HepG2 (cell line): ENCODE data around the gene WDSUB1. TPM values are rescaled to one million over a fixed set of nuclear protein-coding genes. Genes with fewer than 3 reads are reported as not detected.

Experiments
- FOXA1 ChIP-seq, 2 experiments: fragments of 450-650 bp in 1 of 2; sonication (generic) in 1 of 2; formaldehyde crosslinking in 1 of 2; IDR thresholded peaks; 2 replicates each; pipeline versions ENCODE4 v1.4.0 to v1.6.1; 2016 to 2020; ENCODE audit warnings: missing genetic modification reagents in 1 of 2
- KLF12 ChIP-seq: sonication (generic); formaldehyde crosslinking; IDR thresholded peaks from 2 replicates; pipeline ENCODE4 v1.4.0; 2020; ENCODE audit warnings: missing genetic modification reagents, borderline replicate concordance
- MATR3 ChIP-seq: sonication (generic); formaldehyde crosslinking; IDR thresholded peaks from 2 replicates; pipeline ENCODE4 v1.4.0; 2020; ENCODE audit warnings: missing genetic modification reagents
- MED8 ChIP-seq: sonication (generic); formaldehyde crosslinking; IDR thresholded peaks from 2 replicates; pipeline ENCODE4 v1.8.1; 2023; ENCODE audit warnings: mild to moderate bottlenecking, missing genetic modification reagents; ENCODE audit not compliant: insufficient replicate concordance
- MEIS1 ChIP-seq: sonication (generic); formaldehyde crosslinking; IDR thresholded peaks from 2 replicates; pipeline ENCODE4 v1.9.0; 2021; ENCODE audit warnings: mild to moderate bottlenecking, missing genetic modification reagents, moderate library complexity, borderline replicate concordance
- PAF1 ChIP-seq: IDR thresholded peaks from 2 replicates; pipeline ENCODE4 v1.6.1; 2016; ENCODE audit warnings: missing genetic modification reagents, missing compliant biosample characterization
- RORA ChIP-seq: sonication (generic); formaldehyde crosslinking; IDR thresholded peaks from 2 replicates; pipeline ENCODE4 v1.5.0; 2020; ENCODE audit warnings: mild to moderate bottlenecking, missing genetic modification reagents, moderate library complexity
- STAG1 ChIP-seq: sonication (generic); formaldehyde crosslinking; IDR thresholded peaks from 2 replicates; pipeline ENCODE4 v1.4.0; 2020; ENCODE audit warnings: missing genetic modification reagents
- ZFX ChIP-seq: sonication (generic); formaldehyde crosslinking; IDR thresholded peaks from 2 replicates; pipeline ENCODE4 v1.4.0; 2020; ENCODE audit warnings: mild to moderate bottlenecking, low read depth, missing genetic modification reagents, moderate library complexity
- ZNF263 ChIP-seq: sonication (generic); formaldehyde crosslinking; IDR thresholded peaks from 2 replicates; pipeline ENCODE4 v1.4.0; 2020; ENCODE audit warnings: missing genetic modification reagents
- ZNF343 ChIP-seq: sonication (generic); formaldehyde crosslinking; IDR thresholded peaks from 2 replicates; pipeline ENCODE4 v1.4.0; 2020; ENCODE audit warnings: mild to moderate bottlenecking, missing genetic modification reagents
- ZNF354B ChIP-seq: sonication (generic); formaldehyde crosslinking; IDR thresholded peaks from 2 replicates; pipeline ENCODE4 v1.8.0; 2022; ENCODE audit warnings: mild to moderate bottlenecking, missing genetic modification reagents
- ZNF724P ChIP-seq: sonication (generic); formaldehyde crosslinking; IDR thresholded peaks from 2 replicates; pipeline ENCODE4 v1.8.0; 2022; ENCODE audit warnings: missing genetic modification reagents, borderline replicate concordance
- ZZZ3 ChIP-seq: sonication (generic); formaldehyde crosslinking; IDR thresholded peaks from 2 replicates; pipeline ENCODE4 v1.4.0; 2020; ENCODE audit warnings: missing genetic modification reagents, mild to moderate bottlenecking, borderline replicate concordance
- polyA plus RNA-seq, 8 experiments: library from polyadenylated mRNA; depleted of rRNA in 3 of 8; stranded (reverse) in 7 of 8; unstranded in 1 of 8; fragments of >200 nt; fragmentation: Illumina TruSeq in 4 of 8; extraction: Trizol in 4 of 8; gene quantifications; 2 replicates each; pipeline versions ENCODE4 v1.2.1 to v1.2.3, GENCODE V29; 2011 to 2016; ENCODE audit warnings: low read depth in 4 of 8, missing spikeins in 1 of 8, mixed read lengths in 1 of 8; ENCODE audit not compliant: insufficient read depth in 1 of 8
- total RNA-seq, 5 experiments: library from RNA; depleted of rRNA; stranded (reverse); fragments of >200 nt; fragmentation: Illumina TruSeq; extraction: Trizol; gene quantifications; 2 replicates each; pipeline ENCODE4 v1.2.3, GENCODE V29; 2016; ENCODE audit warnings: low read depth in 1 of 5
- TF ChIP-seq, protein P1 (sequence below): sonication (generic); formaldehyde crosslinking; IDR thresholded peaks from 2 replicates; pipeline ENCODE4 v1.5.1; 2020; ENCODE audit warnings: mild to moderate bottlenecking, missing genetic modification reagents, borderline replicate concordance
- TF ChIP-seq, protein P2 (sequence below): sonication (generic); formaldehyde crosslinking; IDR thresholded peaks from 2 replicates; pipeline ENCODE4 v1.4.0; 2020; ENCODE audit warnings: missing genetic modification reagents
- TF ChIP-seq, protein P3 (sequence below): sonication (generic); formaldehyde crosslinking; IDR thresholded peaks from 2 replicates; pipeline ENCODE4 v1.8.0; 2022; ENCODE audit warnings: mild to moderate bottlenecking, missing genetic modification reagents, moderate library complexity
- TF ChIP-seq, protein P4 (sequence below): sonication (generic); formaldehyde crosslinking; IDR thresholded peaks from 2 replicates; pipeline ENCODE4 v1.5.1; 2020; ENCODE audit warnings: missing genetic modification reagents, mild to moderate bottlenecking, borderline replicate concordance
- TF ChIP-seq, protein P5 (sequence below): sonication (generic); formaldehyde crosslinking; IDR thresholded peaks from 2 replicates; pipeline ENCODE4 v1.4.0; 2020; ENCODE audit warnings: missing genetic modification reagents

WDSUB1 gene
- total and polyA plus RNA-seq, 2 of the 13 experiments (the other 11 are each of a cell fraction or from before 2014, with no cell fraction given), result 10.1 to 10.7 TPM

DNA sequence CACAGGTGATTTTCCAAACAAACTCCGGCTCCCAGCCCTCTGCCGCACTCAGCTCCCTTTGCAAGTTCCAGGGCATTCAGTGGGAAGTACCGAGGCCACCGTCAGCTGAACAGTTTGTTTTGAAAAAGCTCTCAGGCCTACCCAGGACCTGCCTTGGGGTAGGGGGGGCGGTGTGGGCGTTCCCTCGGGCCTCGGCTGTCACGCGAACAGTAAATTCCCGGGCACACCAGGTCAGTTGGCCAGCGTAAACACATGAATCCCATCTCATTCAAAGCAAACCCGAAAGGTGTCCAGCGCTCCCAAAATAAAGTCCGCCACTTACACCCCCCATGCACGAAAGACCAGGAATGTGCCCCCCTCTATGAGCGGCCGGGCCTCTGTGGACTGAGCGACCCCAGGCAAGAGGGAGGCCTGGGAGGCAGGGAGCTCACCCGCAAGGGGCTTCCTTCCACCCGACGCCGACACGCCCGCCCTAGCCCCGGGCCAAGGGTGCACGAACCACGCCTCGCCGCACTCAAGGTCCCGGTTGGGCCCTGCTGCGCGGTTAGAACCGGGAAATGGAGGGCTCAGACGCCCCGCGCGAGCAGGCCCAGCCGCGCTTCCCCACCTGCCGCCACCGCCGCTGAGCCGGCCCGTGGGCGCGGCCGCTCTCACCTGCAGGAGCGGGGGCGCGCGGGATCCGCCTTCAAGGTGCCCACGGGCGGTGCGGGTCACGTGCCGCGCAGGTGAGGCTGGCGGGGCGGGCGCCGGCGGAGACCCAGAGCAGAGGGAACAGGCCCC lies at the start of gene WDSUB1 (continued):
- TF ChIP-seq, protein P1, sequence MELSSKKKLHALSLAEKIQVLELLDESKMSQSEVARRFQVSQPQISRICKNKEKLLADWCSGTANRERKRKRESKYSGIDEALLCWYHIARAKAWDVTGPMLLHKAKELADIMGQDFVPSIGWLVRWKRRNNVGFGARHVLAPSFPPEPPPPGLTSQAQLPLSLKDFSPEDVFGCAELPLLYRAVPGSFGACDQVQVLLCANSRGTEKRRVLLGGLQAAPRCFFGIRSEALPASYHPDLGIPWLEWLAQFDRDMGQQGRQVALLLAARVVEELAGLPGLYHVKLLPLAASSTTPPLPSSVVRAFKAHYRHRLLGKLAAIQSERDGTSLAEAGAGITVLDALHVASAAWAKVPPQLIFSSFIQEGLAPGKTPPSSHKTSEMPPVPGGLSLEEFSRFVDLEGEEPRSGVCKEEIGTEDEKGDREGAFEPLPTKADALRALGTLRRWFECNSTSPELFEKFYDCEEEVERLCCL (CRISPR knock-in tag), result peak; percentile 65; the same call in 1 of the 2 replicates
- TF ChIP-seq, protein P2, sequence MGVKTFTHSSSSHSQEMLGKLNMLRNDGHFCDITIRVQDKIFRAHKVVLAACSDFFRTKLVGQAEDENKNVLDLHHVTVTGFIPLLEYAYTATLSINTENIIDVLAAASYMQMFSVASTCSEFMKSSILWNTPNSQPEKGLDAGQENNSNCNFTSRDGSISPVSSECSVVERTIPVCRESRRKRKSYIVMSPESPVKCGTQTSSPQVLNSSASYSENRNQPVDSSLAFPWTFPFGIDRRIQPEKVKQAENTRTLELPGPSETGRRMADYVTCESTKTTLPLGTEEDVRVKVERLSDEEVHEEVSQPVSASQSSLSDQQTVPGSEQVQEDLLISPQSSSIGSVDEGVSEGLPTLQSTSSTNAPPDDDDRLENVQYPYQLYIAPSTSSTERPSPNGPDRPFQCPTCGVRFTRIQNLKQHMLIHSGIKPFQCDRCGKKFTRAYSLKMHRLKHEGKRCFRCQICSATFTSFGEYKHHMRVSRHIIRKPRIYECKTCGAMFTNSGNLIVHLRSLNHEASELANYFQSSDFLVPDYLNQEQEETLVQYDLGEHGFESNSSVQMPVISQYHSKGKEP, result no peak
- peak; percentile 90 for TF ChIP-seq ZFX (CRISPR knock-in tag)
- peak; percentile 85; the same call in 1 of the 2 replicates for TF ChIP-seq ZNF724P (CRISPR knock-in tag)
- TF ChIP-seq ZNF263, result peak; percentile 62; the same call in 1 of the 2 replicates
- no peak for TF ChIP-seq MED8 (CRISPR knock-in tag)
- peak; percentile 97; the same call in 1 of the 2 replicates for TF ChIP-seq ZNF354B (CRISPR knock-in tag)
- peak; percentile 95 for TF ChIP-seq KLF12 (CRISPR knock-in tag)
- no peak for TF ChIP-seq PAF1 (CRISPR knock-in tag)
- TF ChIP-seq RORA, result no peak
- TF ChIP-seq ZNF343 (CRISPR knock-in tag), result peak; percentile 72; the same call in 1 of the 2 replicates
- TF ChIP-seq ZZZ3 (CRISPR knock-in tag), result no peak; the same call in 1 of the 2 replicates
- TF ChIP-seq FOXA1 (IDR thresholded peaks at IDR 0.05), result no peak
- TF ChIP-seq FOXA1 (CRISPR knock-in tag; IDR thresholded peaks at IDR 0.05), result no peak
- TF ChIP-seq, protein P3, sequence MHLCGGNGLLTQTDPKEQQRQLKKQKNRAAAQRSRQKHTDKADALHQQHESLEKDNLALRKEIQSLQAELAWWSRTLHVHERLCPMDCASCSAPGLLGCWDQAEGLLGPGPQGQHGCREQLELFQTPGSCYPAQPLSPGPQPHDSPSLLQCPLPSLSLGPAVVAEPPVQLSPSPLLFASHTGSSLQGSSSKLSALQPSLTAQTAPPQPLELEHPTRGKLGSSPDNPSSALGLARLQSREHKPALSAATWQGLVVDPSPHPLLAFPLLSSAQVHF (CRISPR knock-in tag), result peak; percentile 95
- TF ChIP-seq MEIS1 (CRISPR knock-in tag), result peak; percentile 87; the same call in 1 of the 2 replicates
- peak; percentile 8; the same call in 1 of the 2 replicates for TF ChIP-seq STAG1 (CRISPR knock-in tag)
- TF ChIP-seq, protein P4, sequence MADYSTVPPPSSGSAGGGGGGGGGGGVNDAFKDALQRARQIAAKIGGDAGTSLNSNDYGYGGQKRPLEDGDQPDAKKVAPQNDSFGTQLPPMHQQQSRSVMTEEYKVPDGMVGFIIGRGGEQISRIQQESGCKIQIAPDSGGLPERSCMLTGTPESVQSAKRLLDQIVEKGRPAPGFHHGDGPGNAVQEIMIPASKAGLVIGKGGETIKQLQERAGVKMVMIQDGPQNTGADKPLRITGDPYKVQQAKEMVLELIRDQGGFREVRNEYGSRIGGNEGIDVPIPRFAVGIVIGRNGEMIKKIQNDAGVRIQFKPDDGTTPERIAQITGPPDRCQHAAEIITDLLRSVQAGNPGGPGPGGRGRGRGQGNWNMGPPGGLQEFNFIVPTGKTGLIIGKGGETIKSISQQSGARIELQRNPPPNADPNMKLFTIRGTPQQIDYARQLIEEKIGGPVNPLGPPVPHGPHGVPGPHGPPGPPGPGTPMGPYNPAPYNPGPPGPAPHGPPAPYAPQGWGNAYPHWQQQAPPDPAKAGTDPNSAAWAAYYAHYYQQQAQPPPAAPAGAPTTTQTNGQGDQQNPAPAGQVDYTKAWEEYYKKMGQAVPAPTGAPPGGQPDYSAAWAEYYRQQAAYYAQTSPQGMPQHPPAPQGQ, result no peak
- no peak for TF ChIP-seq MATR3 (CRISPR knock-in tag)
- TF ChIP-seq, protein P5, sequence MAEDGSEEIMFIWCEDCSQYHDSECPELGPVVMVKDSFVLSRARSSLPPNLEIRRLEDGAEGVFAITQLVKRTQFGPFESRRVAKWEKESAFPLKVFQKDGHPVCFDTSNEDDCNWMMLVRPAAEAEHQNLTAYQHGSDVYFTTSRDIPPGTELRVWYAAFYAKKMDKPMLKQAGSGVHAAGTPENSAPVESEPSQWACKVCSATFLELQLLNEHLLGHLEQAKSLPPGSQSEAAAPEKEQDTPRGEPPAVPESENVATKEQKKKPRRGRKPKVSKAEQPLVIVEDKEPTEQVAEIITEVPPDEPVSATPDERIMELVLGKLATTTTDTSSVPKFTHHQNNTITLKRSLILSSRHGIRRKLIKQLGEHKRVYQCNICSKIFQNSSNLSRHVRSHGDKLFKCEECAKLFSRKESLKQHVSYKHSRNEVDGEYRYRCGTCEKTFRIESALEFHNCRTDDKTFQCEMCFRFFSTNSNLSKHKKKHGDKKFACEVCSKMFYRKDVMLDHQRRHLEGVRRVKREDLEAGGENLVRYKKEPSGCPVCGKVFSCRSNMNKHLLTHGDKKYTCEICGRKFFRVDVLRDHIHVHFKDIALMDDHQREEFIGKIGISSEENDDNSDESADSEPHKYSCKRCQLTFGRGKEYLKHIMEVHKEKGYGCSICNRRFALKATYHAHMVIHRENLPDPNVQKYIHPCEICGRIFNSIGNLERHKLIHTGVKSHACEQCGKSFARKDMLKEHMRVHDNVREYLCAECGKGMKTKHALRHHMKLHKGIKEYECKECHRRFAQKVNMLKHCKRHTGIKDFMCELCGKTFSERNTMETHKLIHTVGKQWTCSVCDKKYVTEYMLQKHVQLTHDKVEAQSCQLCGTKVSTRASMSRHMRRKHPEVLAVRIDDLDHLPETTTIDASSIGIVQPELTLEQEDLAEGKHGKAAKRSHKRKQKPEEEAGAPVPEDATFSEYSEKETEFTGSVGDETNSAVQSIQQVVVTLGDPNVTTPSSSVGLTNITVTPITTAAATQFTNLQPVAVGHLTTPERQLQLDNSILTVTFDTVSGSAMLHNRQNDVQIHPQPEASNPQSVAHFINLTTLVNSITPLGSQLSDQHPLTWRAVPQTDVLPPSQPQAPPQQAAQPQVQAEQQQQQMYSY (CRISPR knock-in tag), result peak; percentile 82; the same call in 1 of the 2 replicates
